ENCODE data around the gene SFTPB.

DNA sequence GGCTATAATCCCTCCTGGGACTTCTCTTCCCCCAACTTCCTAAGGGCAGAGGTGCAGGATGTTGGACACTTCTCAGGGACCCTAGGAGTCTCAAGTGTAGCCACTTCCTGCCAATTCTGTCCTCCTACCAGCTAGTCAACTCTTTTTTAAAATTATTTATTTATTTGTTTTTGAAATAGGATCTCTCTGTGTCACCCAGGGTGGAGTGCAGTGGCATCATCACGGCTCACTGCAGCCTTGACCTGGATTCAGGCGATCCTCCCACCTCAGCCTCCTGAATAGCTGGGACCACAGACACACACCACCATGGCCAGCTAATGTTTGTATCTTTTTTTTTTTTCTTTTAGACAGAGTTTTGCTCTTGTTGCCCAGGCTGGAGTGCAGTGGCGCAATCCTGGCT is 11.5 kb downstream of the SFTPB start:
- TF ChIP-seq POLR2A (IDR thresholded peaks at IDR 0.05) = no peak
- TF ChIP-seq CTCF (IDR thresholded peaks at IDR 0.05) = no peak

Data from heart left ventricle (tissue), 13 donors.